DMS114 treated with DMSO at 0.1 percent for 48 hours (cell line): Measurements from ENCODE around the gene BCHE.

Experiments
- DNase-seq: peaks from one replicate; lab custom pipeline; 2025; ENCODE audit not compliant: unreplicated experiment; lab: John Stamatoyannopoulos, UW

The BCHE gene

DNA sequence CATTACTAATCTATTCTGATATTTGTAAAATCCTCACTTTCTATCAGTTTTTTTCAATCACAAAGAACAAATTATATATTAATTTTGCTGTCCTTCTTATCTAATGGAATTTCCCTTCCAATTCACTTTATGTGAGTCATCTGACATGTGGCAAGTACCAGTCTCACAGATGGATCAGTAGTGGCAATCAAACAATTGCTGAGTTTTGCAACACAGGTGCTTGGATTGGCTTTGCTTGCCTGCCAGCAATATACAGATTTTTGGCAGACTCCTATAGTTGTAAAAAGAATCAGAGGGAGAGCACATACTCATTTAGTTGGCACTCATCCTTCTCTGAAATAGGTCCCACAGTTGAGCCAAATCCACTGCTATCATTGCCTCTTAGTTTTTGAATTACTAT is 83.7 kb downstream of the BCHE start:
- no peak for DNase-seq

DNA sequence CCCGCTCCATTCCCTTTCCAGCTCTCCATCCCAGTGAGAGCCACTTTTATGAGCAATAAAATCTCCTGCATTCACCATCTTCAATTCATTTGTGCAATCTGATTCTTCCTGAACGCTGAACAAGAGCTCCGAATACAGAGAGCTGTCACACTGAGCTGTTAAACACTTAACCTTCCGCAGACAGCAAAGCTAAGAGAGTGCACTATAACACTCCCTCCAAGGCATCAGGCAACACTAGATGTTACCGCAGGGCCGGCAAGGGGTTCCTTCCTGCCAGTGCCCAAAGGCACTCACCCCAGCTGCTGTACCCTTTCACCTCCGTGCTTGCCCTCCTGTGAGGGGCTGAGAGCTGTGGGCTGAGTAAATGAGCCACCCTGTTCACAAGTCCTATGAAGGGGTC is 85.6 kb downstream of the BCHE start:
- no peak for DNase-seq

DNA sequence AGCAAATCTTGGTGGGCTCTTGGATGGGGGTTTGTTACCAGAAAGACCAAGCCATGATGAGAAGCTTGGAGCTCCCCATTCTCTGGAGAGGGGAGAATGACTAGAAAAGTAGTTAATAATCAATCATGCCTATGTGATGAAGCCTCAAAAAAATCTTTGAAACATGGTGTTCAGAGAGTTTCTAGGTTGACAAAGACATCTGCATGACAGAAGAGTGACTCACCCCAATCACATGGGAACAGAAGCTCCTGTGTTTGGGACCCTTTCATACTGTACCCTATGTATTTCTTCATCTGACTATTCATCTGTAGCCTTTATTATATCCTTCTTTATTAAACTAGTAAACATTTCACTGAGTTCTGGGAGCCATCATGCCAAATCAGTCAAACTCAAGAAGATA is 87.4 kb downstream of the BCHE start:
- DNase-seq: no peak

DNA sequence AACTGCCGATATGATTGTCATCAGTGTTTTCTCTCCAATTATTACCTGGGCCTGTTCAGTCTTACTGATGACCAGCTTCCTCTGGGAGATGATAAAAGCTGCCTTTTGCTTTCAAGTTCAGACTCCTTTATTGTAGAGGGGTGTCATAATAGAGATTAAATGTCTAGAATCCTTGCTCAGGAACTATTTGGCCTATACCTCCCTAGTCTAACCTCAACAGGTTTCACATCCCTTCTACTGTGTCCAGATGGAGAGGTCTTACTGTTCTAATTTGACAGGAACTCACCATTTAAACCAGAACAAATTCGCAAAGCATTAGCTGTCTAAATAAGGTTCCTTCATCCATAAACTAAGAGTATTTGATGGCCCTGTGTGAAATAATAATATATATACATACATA is 88.0 kb downstream of the BCHE start:
- no peak for DNase-seq

DNA sequence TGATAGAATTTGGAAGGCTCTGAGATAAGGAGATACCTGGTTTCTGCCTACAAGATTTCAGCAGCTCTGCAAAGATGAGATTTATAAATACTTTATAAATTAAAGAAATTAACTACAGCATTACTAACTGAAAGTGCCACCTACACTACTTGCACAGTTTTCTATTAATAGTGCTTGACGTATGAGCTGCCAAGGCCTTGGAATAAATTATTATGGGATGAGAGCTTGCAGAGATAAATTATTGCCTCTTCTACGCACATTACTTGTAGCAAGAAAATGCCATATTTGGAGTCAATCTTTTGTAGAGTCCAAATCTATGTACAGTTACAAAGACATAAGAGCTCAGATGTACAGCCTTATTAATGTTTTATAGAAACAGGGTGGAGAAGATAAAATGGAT is 89.1 kb downstream of the BCHE start:
- no peak for DNase-seq

DNA sequence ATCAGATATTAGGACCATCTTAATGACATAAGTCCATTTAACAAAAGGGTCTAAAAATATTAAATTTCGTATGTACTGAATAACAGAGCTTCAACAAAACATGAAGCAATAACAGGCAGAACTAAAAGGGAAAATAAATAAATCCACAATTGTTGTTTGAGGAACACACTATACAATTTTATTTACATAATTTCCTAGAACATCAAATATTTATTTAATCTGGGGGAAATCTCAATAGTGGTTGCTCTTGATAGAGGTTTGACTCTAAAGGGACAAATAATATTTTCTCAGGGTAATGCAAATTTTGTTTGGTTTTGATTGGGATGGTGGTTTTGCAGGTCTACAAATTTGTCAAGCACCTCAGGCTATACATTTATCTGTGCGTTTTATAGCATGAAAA is 90.3 kb downstream of the BCHE start:
- DNase-seq: no peak

DNA sequence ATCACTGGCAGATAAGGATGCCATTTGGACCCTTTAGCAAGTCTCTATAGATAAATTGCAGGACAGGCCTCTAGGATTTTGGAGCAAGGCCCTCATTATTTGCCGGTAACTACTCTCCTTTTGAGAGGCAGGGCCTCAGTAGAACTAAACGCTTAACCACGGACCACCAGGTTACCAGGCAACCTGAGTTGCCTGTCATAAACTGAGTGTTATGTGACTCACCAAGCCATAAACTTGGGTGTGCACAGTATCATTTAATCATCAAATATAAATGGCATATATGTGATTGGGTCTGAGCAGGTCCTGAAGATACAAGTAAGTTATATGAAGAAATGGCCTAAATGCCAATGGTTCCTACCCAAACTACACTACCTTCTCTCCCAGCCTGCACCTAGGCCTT is 93.2 kb downstream of the BCHE start:
- no peak for DNase-seq

DNA sequence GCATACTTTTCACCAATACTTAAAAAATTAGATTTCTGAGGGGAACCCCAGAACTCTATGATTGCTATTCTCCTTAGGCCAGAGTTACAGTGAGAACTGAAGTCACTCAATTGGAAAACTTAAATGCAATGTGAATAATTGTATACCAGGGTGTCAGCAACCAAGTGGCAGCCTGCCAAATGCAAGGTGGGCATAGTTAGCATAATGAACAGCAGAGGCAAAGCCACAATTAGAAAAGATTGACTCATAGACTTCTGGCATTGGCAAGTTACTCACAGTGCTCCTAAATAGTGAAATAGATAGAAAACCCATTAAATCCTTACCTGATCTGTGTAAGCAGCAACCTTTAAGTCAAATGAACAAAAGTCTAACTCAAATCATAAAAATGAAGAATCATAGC is 94.9 kb downstream of the BCHE start:
- no peak for DNase-seq

DNA sequence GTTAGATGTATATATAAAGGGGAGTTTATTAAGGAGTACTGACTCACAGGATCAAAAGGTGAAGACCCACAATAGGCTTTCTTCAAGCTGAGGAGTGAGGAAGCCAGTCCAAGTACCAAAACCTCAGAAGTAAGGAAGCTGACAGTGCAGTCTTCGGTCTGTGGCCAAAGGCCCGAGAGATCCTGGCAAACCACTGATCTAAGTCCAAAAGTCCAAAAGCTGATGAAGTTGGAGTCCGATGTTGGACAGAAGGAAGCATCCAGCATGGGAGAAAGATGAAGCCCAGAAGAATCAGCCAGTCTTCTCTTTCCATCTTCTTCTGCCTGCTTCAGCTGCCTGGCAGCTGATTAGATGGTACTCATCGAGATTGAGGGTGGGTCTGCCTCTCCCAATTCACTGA is 107.5 kb downstream of the BCHE start:
- no peak for DNase-seq

DNA sequence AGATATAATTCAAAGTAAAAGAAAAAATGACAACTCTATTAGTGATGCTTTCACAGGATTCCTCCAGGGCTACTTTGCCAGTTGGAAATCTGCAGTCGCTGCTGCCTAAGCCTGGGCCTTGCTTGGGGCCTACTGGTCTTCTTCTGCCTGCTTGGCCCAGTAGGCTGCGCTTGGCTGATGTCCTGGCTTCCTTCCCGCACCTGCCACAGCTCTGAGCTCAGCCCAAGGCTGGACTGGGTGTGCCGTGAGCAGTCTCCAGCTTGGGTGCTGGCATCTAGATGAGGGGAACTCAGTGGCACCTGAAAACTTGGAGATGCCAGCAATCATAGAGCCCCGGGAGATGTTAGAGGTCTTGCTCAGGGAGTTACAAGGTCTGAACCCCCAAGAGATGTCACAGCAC is 108.3 kb downstream of the BCHE start:
- DNase-seq: no peak

DNA sequence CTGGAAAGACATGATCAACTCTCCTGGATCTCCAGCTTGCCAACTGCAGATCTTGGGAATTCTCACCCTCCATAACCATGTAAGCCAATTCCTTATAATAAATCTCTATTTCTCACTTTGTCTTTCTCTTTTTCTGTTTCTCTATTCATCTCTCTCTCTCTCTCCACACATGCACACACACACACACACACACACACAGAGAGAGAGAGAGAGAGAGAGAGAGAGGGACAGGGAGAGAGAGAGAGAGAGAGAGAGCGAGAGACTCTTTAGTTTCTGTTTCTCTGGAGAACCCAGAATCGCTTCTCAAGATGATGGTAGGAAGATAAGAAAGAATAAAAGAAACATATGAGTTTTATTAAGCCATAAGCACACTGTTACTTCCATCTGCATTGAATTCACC is 111.9 kb downstream of the BCHE start:
- DNase-seq: no peak
